ENCODE measurements around the gene SSC5D.

SSC5D gene

GRCh38 chr19:55554741-55555152 is 66.5 kb downstream of the SSC5D start:
- DNase-seq (ENCODE audit: low read depth) = no peak

GRCh38 chr19:55559684-55560083 is 71.4 kb downstream of the SSC5D start:
- DNase-seq (ENCODE audit: low read depth) = no peak

- DNase-seq (ENCODE audit: low read depth) = no peak
Observed at GRCh38 chr19:55563261-55563690, 75.0 kb downstream of the SSC5D start.

GRCh38 chr19:55566823-55567222 is 78.6 kb downstream of the SSC5D start:
- DNase-seq (ENCODE audit: low read depth) = no peak

- no peak for DNase-seq (ENCODE audit: low read depth)
Observed at GRCh38 chr19:55567708-55568328, 79.6 kb downstream of the SSC5D start.
